T47D (cell line): ENCODE data around the gene MLLT3.

Experiments
- DNase-seq, 2 experiments: peaks; one replicate each; pipeline versions ENCODE4 v3.0.0 to v3.0.0-alpha.2; 2011 to 2012; ENCODE audit warnings: low read depth in 1 of 2, low spot score in 1 of 2
- JUND ChIP-seq: IDR thresholded peaks from 2 replicates; pipeline ENCODE4 v1.6.1; 2012; ENCODE audit warnings: low read depth
- in situ Hi-C: cut with HindIII; loops from 2 replicates; pipeline ENCODE4 v1.10.0; 2016; ENCODE audit warnings: low sequenced_read_pairs, low pct_unique_long_range_greater_than_20kb

Gene MLLT3

DNA sequence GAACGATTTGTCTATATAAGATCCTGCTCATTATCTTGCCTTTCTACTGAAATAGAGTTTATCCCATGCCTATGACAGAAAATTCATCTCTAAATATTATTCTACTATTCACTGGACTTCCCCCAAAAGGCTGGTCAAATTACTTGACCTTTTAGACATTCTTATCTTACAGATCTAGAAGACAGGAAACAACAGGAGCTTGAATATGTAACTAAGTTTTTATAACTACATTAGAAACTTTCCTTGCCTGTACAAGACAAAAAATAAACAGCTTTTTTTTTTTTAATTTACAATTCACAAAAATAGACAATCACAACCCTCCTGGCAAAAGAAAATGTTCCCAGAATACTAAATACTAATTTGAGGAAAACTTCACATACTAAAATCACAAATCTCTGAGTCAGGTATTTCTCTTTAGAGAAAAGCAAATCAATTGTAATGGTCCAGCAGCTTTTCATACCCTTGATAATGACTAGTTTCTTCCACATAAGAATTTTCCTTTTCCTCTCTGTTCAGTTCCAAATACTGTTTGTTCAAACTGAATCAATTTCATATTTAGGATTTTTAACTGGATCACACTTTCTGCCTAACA, 68.6 kb downstream of the MLLT3 start:
- in situ Hi-C loops: no loop called here
- TF ChIP-seq JUND: no peak

DNA sequence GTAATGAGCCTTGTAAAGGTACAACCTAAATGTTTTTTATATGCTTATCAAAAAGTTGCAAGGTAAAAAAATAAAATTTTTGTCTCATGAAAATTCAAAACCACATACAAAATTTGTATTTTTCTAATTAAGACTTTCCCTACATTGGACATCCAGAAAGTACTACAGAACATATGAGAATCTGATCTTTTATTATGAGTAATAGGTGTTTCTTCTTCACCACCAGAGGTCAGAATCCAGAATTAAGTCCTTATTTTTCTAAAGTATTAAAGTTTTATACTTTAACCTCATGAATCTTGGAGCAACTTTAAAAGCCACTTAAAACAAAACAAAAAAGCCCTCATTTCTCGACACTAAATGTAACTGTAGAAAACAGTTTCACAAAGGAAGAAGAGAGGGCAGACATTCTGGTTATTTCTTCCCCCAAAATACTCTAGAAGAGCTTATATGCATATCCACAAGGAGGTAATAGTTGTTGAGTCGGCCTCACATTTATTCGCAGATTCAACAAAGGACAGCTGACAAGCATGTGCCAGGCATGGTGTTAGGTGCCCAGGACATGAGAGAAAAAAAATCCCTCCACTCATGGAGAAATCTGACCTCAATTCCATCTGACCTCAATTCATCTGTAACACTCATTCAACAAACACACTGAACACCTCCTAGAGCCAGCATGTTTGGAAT, 69.3 kb downstream of the MLLT3 start:
- DNase-seq: peak in 1 of 2 experiments; percentile 1
- TF ChIP-seq JUND: no peak
- in situ Hi-C loops: no loop called here

More for the DNA sequence above, 68.6 kb downstream of the MLLT3 start:
- DNase-seq: no peak

DNA sequence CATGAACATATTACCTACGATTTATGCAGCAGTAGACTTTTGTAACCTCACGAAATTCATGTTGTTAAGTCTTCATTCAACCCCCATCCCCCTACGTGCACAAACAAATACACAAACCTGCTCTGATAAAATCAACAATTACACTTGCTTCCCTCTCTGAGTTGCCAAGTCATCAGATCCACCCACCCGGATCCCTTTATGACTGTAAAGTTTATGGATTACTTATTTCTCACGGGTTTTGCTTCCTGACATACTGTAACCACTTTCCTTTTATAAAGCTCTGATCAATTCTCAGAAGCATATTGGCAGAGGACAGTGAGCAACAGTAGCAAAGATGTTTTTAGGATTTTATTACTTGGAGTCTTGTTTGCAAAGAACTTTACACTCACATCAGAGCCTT, 70.5 kb downstream of the MLLT3 start:
- peak; percentile 13 to 79 for DNase-seq
- in situ Hi-C loops: no loop called here
- TF ChIP-seq JUND: no peak

GRCh38 chr9:20551236-20551635, 71.1 kb downstream of the MLLT3 start:
- no peak for DNase-seq
- no peak for TF ChIP-seq JUND
- in situ Hi-C loops: no loop called here

DNA sequence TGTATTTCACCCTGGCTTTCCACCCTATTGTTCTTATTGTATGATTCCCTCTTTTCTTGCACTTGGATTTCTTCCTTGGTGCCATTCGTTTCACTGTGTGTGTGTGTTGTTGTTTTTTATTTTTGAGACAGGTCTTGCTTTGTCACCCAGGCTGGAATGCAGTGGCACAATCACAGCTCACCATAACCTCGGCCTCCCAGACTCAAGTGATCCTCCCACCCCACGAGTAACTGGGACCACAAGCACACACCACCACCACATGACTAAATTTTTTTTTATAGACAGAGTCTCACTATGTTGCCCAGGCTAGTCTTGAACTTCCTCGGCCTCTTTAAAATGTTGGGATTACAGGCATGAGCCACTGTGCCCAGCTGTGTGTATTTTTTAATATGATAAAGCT, 72.0 kb downstream of the MLLT3 start:
- no peak for DNase-seq
- in situ Hi-C loops: no loop called here
- TF ChIP-seq JUND: no peak

GRCh38 chr9:20549053-20549452, 73.2 kb downstream of the MLLT3 start:
- in situ Hi-C loops: no loop called here
- no peak for DNase-seq
- TF ChIP-seq JUND: no peak

- no peak for DNase-seq
- in situ Hi-C loops: no loop called here
- no peak for TF ChIP-seq JUND
These were observed 77.2 kb downstream of the MLLT3 start for GRCh38 chr9:20545023-20545622.

GRCh38 chr9:20540169-20540863, 82.0 kb downstream of the MLLT3 start:
- DNase-seq: no peak
- in situ Hi-C loops: no loop called here
- no peak for TF ChIP-seq JUND

GRCh38 chr9:20538956-20539355, 83.3 kb downstream of the MLLT3 start:
- TF ChIP-seq JUND: no peak
- no peak for DNase-seq
- in situ Hi-C loops: no loop called here

- TF ChIP-seq JUND: no peak
- no peak for DNase-seq
- in situ Hi-C loops: no loop called here
These were observed 84.2 kb downstream of the MLLT3 start for GRCh38 chr9:20538092-20538491.

GRCh38 chr9:20537294-20537693, 85.0 kb downstream of the MLLT3 start:
- no peak for DNase-seq
- in situ Hi-C loops: no loop called here
- TF ChIP-seq JUND: no peak

DNA sequence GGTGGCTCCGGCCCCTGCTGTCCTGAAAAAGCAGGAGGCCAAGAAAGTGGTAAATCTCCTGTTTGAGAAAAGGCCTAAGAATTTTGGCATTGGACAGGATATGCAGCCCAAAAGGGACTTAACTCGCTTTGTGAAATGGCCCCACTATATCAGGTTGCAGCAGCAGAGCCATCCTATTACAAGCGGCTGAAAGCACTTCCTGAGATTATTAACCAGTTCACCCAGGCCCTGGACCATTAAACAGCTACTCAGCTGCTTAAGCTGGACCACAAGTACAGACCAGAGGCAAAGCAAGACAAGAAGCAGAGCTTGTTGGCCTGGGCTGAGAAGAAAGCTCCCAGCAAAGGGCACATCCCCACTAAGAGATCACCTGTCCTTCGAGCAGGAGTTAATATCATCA, 89.7 kb downstream of the MLLT3 start:
- no peak for DNase-seq
- in situ Hi-C loops: no loop called here
- no peak for TF ChIP-seq JUND

GRCh38 chr9:20529837-20530236, 92.5 kb downstream of the MLLT3 start:
- TF ChIP-seq JUND: no peak
- in situ Hi-C loops: no loop called here
- DNase-seq: no peak

DNA sequence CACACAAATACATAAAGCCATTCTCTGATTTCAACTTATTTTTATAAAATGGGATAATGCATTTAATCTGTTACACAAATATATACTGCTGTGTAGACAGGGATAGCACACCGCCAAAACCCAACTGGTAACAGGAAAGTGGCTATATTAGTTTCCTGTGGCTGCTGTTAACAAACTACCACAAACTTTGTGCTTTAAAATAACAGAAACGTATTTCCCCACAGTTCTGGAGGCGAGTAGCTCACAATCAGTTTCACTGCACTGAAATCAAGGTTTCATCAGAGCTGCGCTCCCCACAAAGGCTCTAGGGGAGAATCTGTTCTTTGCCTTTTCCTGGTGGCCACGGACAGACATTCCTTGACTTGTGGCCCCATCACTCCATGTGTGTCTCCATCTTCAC, 94.0 kb downstream of the MLLT3 start:
- in situ Hi-C loops: no loop called here
- TF ChIP-seq JUND: no peak
- no peak for DNase-seq
